Neural progenitor cell (in vitro differentiated cells): ENCODE results near the gene CFDP1. TPM values are rescaled to one million over a fixed set of nuclear protein-coding genes. Genes with fewer than 3 reads are reported as not detected.

Experiments used
- DNase-seq: peaks from one replicate; pipeline ENCODE4 v3.0.0-alpha.2; 2016; ENCODE audit warnings: low spot score
- H2AFZ ChIP-seq: fragments of 200-600 bp; sonication (generic); replicated peaks from 2 replicates; pipeline ENCODE4 v1.6.1; 2016; ENCODE audit warnings: antibody characterized with exemption
- H3F3A ChIP-seq: fragments of 200-600 bp; sonication (generic); 2 replicates; pipeline ENCODE4 v1.6.1; 2016; ENCODE audit warnings: antibody characterized with exemption, low read depth
- H3K27ac ChIP-seq: fragments of 200-600 bp; sonication (generic); 2 replicates; pipeline ENCODE4 v1.5.1; 2016; ENCODE audit warnings: mild to moderate bottlenecking
- H3K27me3 ChIP-seq: fragments of 200-600 bp; sonication (generic); 2 replicates; pipeline ENCODE4 v1.6.1; 2016; ENCODE audit warnings: mild to moderate bottlenecking, moderate library complexity
- H3K36me3 ChIP-seq: fragments of 200-600 bp; sonication (generic); 2 replicates; pipeline ENCODE4 v1.5.1; 2016
- H3K4me1 ChIP-seq: fragments of 200-600 bp; sonication (generic); 2 replicates; pipeline ENCODE4 v1.6.1; 2016; ENCODE audit warnings: mixed run types
- H3K4me2 ChIP-seq: fragments of 200-600 bp; sonication (generic); 2 replicates; pipeline ENCODE4 v1.6.1; 2016
- H3K4me3 ChIP-seq: fragments of 200-600 bp; sonication (generic); 2 replicates; pipeline ENCODE4 v1.5.1; 2016
- H3K79me2 ChIP-seq: fragments of 200-600 bp; sonication (generic); 2 replicates; pipeline ENCODE4 v1.6.1; 2016; ENCODE audit warnings: low read depth
- H3K9ac ChIP-seq: fragments of 200-600 bp; sonication (generic); 2 replicates; pipeline ENCODE4 v1.6.1; 2016
- H3K9me3 ChIP-seq: fragments of 200-600 bp; sonication (generic); 2 replicates; pipeline ENCODE4 v1.5.1; 2016; ENCODE audit warnings: low read depth
- H4K20me1 ChIP-seq: fragments of 200-600 bp; sonication (generic); 2 replicates; pipeline ENCODE4 v1.6.1; 2016; ENCODE audit warnings: low read depth
- H3K27ac Mint-ChIP-seq: 3 replicates; pipeline ENCODE4 v1.8.0; 2021; ENCODE audit warnings: mixed read lengths
- H3K27me3 Mint-ChIP-seq: 2 replicates; pipeline ENCODE4 v1.8.0; 2022; ENCODE audit warnings: low read depth, mild to moderate bottlenecking, inconsistent platforms, moderate library complexity, mixed read lengths; ENCODE audit not compliant: insufficient read depth
- H3K36me3 Mint-ChIP-seq: 3 replicates; pipeline ENCODE4 v1.8.0; 2021; ENCODE audit warnings: mixed read lengths
- H3K4me1 Mint-ChIP-seq: 3 replicates; pipeline ENCODE4 v1.8.0; 2021; ENCODE audit warnings: mixed read lengths
- H3K4me3 Mint-ChIP-seq: 3 replicates; pipeline ENCODE4 v1.8.0; 2021; ENCODE audit warnings: mild to moderate bottlenecking, moderate library complexity, mixed read lengths
- H3K9me3 Mint-ChIP-seq: 3 replicates; pipeline ENCODE4 v1.8.0; 2020; ENCODE audit warnings: mixed read lengths
- CTCF ChIP-seq: fragments of 200-600 bp; sonication (generic); IDR thresholded peaks from 2 replicates; pipeline ENCODE4 v1.5.1; 2017; ENCODE audit warnings: antibody characterized with exemption, mild to moderate bottlenecking
- EZH2 ChIP-seq: fragments of 200-600 bp; sonication (generic); IDR thresholded peaks from 2 replicates; pipeline ENCODE4 v1.6.1; 2017; ENCODE audit warnings: antibody characterized with exemption, mild to moderate bottlenecking, moderate library complexity
- EZH2phosphoT487 ChIP-seq: fragments of 200-600 bp; sonication (generic); IDR thresholded peaks from 2 replicates; pipeline ENCODE4 v1.6.1; 2017; ENCODE audit warnings: antibody characterized with exemption
- total RNA-seq: library from RNA; depleted of rRNA; stranded (reverse); fragments of >200 nt; gene quantifications from 2 replicates; pipeline ENCODE4 v1.2.3, GENCODE V29; 2015; ENCODE audit warnings: low replicate concordance

Gene CFDP1
- total RNA-seq, 1 donor from 2014 or later, result 159 TPM

- Mint-ChIP-seq H3K27ac (peak overlapping the region; percentile 62), H3K9me3 (no peaks in the 10 kb centered on the region), H3K36me3 (peaks cover 11% of the 10 kb centered on the region), H3K27me3 (no peaks in the 10 kb centered on the region), H3K4me1 (peaks cover 67% of the 10 kb centered on the region), H3K4me3 (no peak overlapping the region)
- H3K36me3 ChIP-seq, result no peaks in the 10 kb centered on the region
- no peaks in the 10 kb centered on the region for H3K79me2 ChIP-seq
- no peak for DNase-seq
- no peak overlapping the region for H3K27ac ChIP-seq
- TF ChIP-seq EZH2phosphoT487 (no peak), CTCF (no peak), EZH2 (no peak)
- no peaks in the 10 kb centered on the region for H3K9me3 ChIP-seq
- peaks cover 12% of the 10 kb centered on the region for H3K4me1 ChIP-seq
- H3K4me2 ChIP-seq, result no peak overlapping the region
- H2AFZ ChIP-seq, result no peak overlapping the region
- H3K9ac ChIP-seq, result no peak overlapping the region
- H4K20me1 ChIP-seq, result peaks cover 18% of the 10 kb centered on the region
- H3F3A ChIP-seq, result peaks cover 3% of the 10 kb centered on the region
- no peaks in the 10 kb centered on the region for H3K27me3 ChIP-seq
- no peak overlapping the region for H3K4me3 ChIP-seq
Measured at GRCh38 chr16:75379911-75380847, 53.1 kb downstream of the CFDP1 start.

- Histone ChIP-seq H3K4me2 (no peak overlapping the region), H3K79me2 (no peaks in the 10 kb centered on the region), H3K36me3 (no peaks in the 10 kb centered on the region), H3K4me1 (peaks cover 12% of the 10 kb centered on the region), H3K9ac (no peak overlapping the region), H4K20me1 (peaks cover 18% of the 10 kb centered on the region), H2AFZ (no peak overlapping the region), H3K27me3 (no peaks in the 10 kb centered on the region), H3K9me3 (no peaks in the 10 kb centered on the region), H3F3A (peaks cover 3% of the 10 kb centered on the region), H3K4me3 (no peak overlapping the region), H3K27ac (no peak overlapping the region)
- Mint-ChIP-seq H3K36me3 (peaks cover 15% of the 10 kb centered on the region), H3K9me3 (no peaks in the 10 kb centered on the region), H3K4me3 (no peak overlapping the region), H3K27ac (peak overlapping the region; percentile 4), H3K4me1 (peaks cover 71% of the 10 kb centered on the region), H3K27me3 (no peaks in the 10 kb centered on the region)
- DNase-seq, result no peak
- no peak for TF ChIP-seq EZH2phosphoT487
- TF ChIP-seq CTCF, result no peak
- no peak for TF ChIP-seq EZH2
Measured at GRCh38 chr16:75379339-75379738, 54.0 kb downstream of the CFDP1 start.

GRCh38 chr16:75378616-75379015 lies 54.7 kb downstream of the CFDP1 start:
- Mint-ChIP-seq H3K4me1 (peaks cover 72% of the 10 kb centered on the region), H3K4me3 (peak overlapping the region; percentile 56), H3K36me3 (peaks cover 15% of the 10 kb centered on the region), H3K27ac (peak overlapping the region; percentile 90), H3K27me3 (no peaks in the 10 kb centered on the region), H3K9me3 (no peaks in the 10 kb centered on the region)
- Histone ChIP-seq H3K27me3 (no peaks in the 10 kb centered on the region), H3F3A (peaks cover 3% of the 10 kb centered on the region), H3K79me2 (no peaks in the 10 kb centered on the region), H4K20me1 (peaks cover 18% of the 10 kb centered on the region), H3K4me3 (no peak overlapping the region), H3K9me3 (no peaks in the 10 kb centered on the region), H3K36me3 (no peaks in the 10 kb centered on the region), H3K4me2 (no peak overlapping the region), H3K9ac (no peak overlapping the region), H3K27ac (no peak overlapping the region), H3K4me1 (peaks cover 12% of the 10 kb centered on the region), H2AFZ (no peak overlapping the region)
- DNase-seq, result no peak
- TF ChIP-seq EZH2, result no peak
- no peak for TF ChIP-seq CTCF
- TF ChIP-seq EZH2phosphoT487, result no peak
